GM15510 (cell line): ENCODE measurements around the gene DYNC2I2.

Experiments
- POLR2A ChIP-seq: IDR thresholded peaks from 3 replicates; pipeline ENCODE4 v1.6.1; 2011; ENCODE audit warnings: borderline replicate concordance; ENCODE audit not compliant: insufficient read length; ENCODE audit errors: extremely low read depth

The DYNC2I2 gene

GRCh38 chr9:128656416-128657343 lies at the start of gene DYNC2I2:
DYNC2I2 (minus strand) TSS chr9:128656847; CDS start chr9:128656726, 121 bp downstream.
- TF ChIP-seq POLR2A = peak; percentile 61

GRCh38 chr9:128706045-128706444 lies 49.4 kb upstream of the DYNC2I2 start:
- no peak for TF ChIP-seq POLR2A

GRCh38 chr9:128705051-128705965 lies 48.7 kb upstream of the DYNC2I2 start:
- no peak for TF ChIP-seq POLR2A

GRCh38 chr9:128704356-128704670 lies 47.7 kb upstream of the DYNC2I2 start:
- no peak for TF ChIP-seq POLR2A

GRCh38 chr9:128703616-128704355 lies 47.1 kb upstream of the DYNC2I2 start:
- no peak for TF ChIP-seq POLR2A

- no peak for TF ChIP-seq POLR2A
Measured at GRCh38 chr9:128702949-128703615, 46.4 kb upstream of the DYNC2I2 start.

- peak; percentile 45 for TF ChIP-seq POLR2A
Measured at GRCh38 chr9:128702445-128702948, 45.9 kb upstream of the DYNC2I2 start, which contains the start of gene PKN3. PKN3 (plus strand) TSS chr9:128702503; CDS start chr9:128702916, 413 bp downstream.

GRCh38 chr9:128701227-128701854 lies 44.7 kb upstream of the DYNC2I2 start:
- TF ChIP-seq POLR2A = no peak

- TF ChIP-seq POLR2A = peak; percentile 12
Measured at GRCh38 chr9:128696923-128697707, 40.5 kb upstream of the DYNC2I2 start.

- TF ChIP-seq POLR2A = no peak
Measured at GRCh38 chr9:128694344-128694743, 37.7 kb upstream of the DYNC2I2 start.

GRCh38 chr9:128690684-128691034 lies 34.0 kb upstream of the DYNC2I2 start:
- no peak for TF ChIP-seq POLR2A

GRCh38 chr9:128689820-128690683 lies 33.4 kb upstream of the DYNC2I2 start:
- peak; percentile 16 for TF ChIP-seq POLR2A
